Parathyroid adenoma (tissue), 2 donors: ENCODE measurements around the gene ADARB2.

Experiments used
- H2AFZ ChIP-seq: fragments of 300-600 bp; sonication (generic); one replicate; pipeline ENCODE4 v1.7.0; 2017; ENCODE audit warnings: antibody characterized with exemption, mild to moderate bottlenecking
- H3K27ac ChIP-seq: fragments of 300-600 bp; sonication (generic); one replicate; pipeline ENCODE4 v1.7.0; 2017
- H3K27me3 ChIP-seq: fragments of 300-600 bp; sonication (generic); one replicate; pipeline ENCODE4 v1.7.0; 2017; ENCODE audit warnings: low read length; ENCODE audit not compliant: control insufficient read depth, insufficient read depth
- H3K36me3 ChIP-seq: fragments of 300-600 bp; sonication (generic); one replicate; pipeline ENCODE4 v1.7.0; 2017; ENCODE audit warnings: low read length; ENCODE audit not compliant: control insufficient read depth, insufficient read depth
- H3K4me1 ChIP-seq: fragments of 300-600 bp; sonication (generic); one replicate; pipeline ENCODE4 v1.7.0; 2017; ENCODE audit warnings: control low read depth
- H3K4me2 ChIP-seq: fragments of 300-600 bp; sonication (generic); one replicate; pipeline ENCODE4 v1.7.0; 2017; ENCODE audit warnings: low read length
- H3K4me3 ChIP-seq: fragments of 300-600 bp; sonication (generic); one replicate; pipeline ENCODE4 v1.7.0; 2017; ENCODE audit warnings: low read depth, low read length
- H3K79me2 ChIP-seq: fragments of 300-600 bp; sonication (generic); one replicate; pipeline ENCODE4 v1.7.0; 2017; ENCODE audit warnings: control low read depth
- H3K9ac ChIP-seq: fragments of 300-600 bp; sonication (generic); one replicate; pipeline ENCODE4 v1.7.0; 2017; ENCODE audit warnings: mild to moderate bottlenecking
- H3K9me3 ChIP-seq: fragments of 300-600 bp; sonication (generic); one replicate; pipeline ENCODE4 v1.7.0; 2017; ENCODE audit warnings: low read length; ENCODE audit not compliant: control insufficient read depth
- CTCF ChIP-seq: fragments of 300-600 bp; sonication (generic); IDR thresholded peaks from one replicate; pipeline ENCODE4 v1.7.0; 2017; ENCODE audit warnings: antibody characterized with exemption, mild to moderate bottlenecking
- donor health status: primary hyperparathyroidism.

Gene ADARB2

GRCh38 chr10:1156921-1157614, 580.3 kb downstream of the ADARB2 start:
- H3K27ac ChIP-seq = no peak overlapping the region
- no peak overlapping the region for H3K4me2 ChIP-seq
- no peaks in the 10 kb centered on the region for H3K9me3 ChIP-seq
- no peak overlapping the region for H3K9ac ChIP-seq
- no peak overlapping the region for H2AFZ ChIP-seq
- no peaks in the 10 kb centered on the region for H3K79me2 ChIP-seq
- H3K4me3 ChIP-seq = no peak overlapping the region
- H3K27me3 ChIP-seq = no peaks in the 10 kb centered on the region
- no peaks in the 10 kb centered on the region for H3K4me1 ChIP-seq
- no peaks in the 10 kb centered on the region for H3K36me3 ChIP-seq
- TF ChIP-seq CTCF = no peak

- Histone ChIP-seq H2AFZ (no peak overlapping the region), H3K9ac (no peak overlapping the region), H3K4me2 (no peak overlapping the region), H3K36me3 (no peaks in the 10 kb centered on the region), H3K27ac (no peak overlapping the region), H3K4me3 (no peak overlapping the region), H3K79me2 (no peaks in the 10 kb centered on the region), H3K4me1 (no peaks in the 10 kb centered on the region), H3K27me3 (no peaks in the 10 kb centered on the region), H3K9me3 (no peaks in the 10 kb centered on the region)
- TF ChIP-seq CTCF = no peak
Measured at GRCh38 chr10:1156616-1156886, 580.8 kb downstream of the ADARB2 start.

GRCh38 chr10:1155791-1156615, 581.3 kb downstream of the ADARB2 start:
- no peak for TF ChIP-seq CTCF
- Histone ChIP-seq H3K9ac (no peak overlapping the region), H3K4me3 (no peak overlapping the region), H3K79me2 (no peaks in the 10 kb centered on the region), H2AFZ (no peak overlapping the region), H3K4me2 (no peak overlapping the region), H3K4me1 (no peaks in the 10 kb centered on the region), H3K27me3 (no peaks in the 10 kb centered on the region), H3K9me3 (no peaks in the 10 kb centered on the region), H3K27ac (no peak overlapping the region), H3K36me3 (no peaks in the 10 kb centered on the region)

GRCh38 chr10:1154531-1155295, 582.6 kb downstream of the ADARB2 start:
- peak overlapping the region; percentile 22 for H2AFZ ChIP-seq
- H3K27ac ChIP-seq = no peak overlapping the region
- no peaks in the 10 kb centered on the region for H3K36me3 ChIP-seq
- TF ChIP-seq CTCF = no peak
- no peaks in the 10 kb centered on the region for H3K9me3 ChIP-seq
- no peak overlapping the region for H3K4me2 ChIP-seq
- no peaks in the 10 kb centered on the region for H3K79me2 ChIP-seq
- peaks cover 3% of the 10 kb centered on the region for H3K4me1 ChIP-seq
- no peak overlapping the region for H3K9ac ChIP-seq
- no peaks in the 10 kb centered on the region for H3K27me3 ChIP-seq
- no peak overlapping the region for H3K4me3 ChIP-seq
